ENCODE measurements around the gene MCF2L.

DNA sequence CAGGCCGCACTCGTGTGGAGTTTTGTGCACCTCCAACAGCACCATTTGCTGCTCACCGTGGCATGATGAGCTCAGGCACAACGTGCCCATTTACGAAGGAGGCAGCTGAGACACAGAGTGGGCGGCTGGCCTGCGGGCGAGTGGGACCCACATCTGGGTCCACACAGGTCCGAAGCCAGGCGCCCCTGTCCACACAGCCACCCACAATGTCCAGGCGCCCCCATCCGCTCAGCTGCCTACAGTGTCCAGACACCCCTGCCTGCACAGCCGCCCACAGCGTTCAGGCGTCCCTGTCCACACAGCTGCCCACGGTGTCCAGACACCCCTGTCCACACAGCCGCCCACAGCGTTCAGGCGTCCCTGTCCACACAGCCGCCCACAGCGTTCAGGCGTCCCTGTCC lies 94.1 kb downstream of the MCF2L start:
- no peak for TF ChIP-seq CTCF (IDR thresholded peaks at IDR 0.05)
- TF ChIP-seq POLR2AphosphoS5 (IDR thresholded peaks at IDR 0.05), result no peak
- TF ChIP-seq POLR2A (IDR thresholded peaks at IDR 0.05), result no peak
